Naive thymus-derived CD4-positive, alpha-beta T cell (primary cell): ENCODE results near the gene NDC80. TPM values are rescaled to one million over a fixed set of nuclear protein-coding genes. Genes with fewer than 3 reads are reported as not detected.

Experiments used
- ATAC-seq: fragments of 150-1000 bp; cut with Tn5 transposase; 2 replicates; pipeline ENCODE4 v1.10.0; 2021; ENCODE audit warnings: mild to moderate bottlenecking, moderate library complexity
- CTCF ChIA-PET: fragments of 350-600 bp; sonication (Branson Sonifier 250); formaldehyde crosslinking; loops from one replicate; lab custom pipeline; 2021; ENCODE audit warnings: antibody characterized with exemption; lab: Charles Lee
- POLR2A ChIA-PET: fragments of 350-600 bp; sonication (Branson Sonifier 250); formaldehyde crosslinking; loops from one replicate; lab custom pipeline; 2021; ENCODE audit warnings: antibody characterized with exemption, inconsistent platforms; lab: Charles Lee
- DNase-seq, 9 donors: peaks; one replicate each; pipeline versions ENCODE4 v3.0.0 to v3.0.0-alpha.2; 2020 to 2022; ENCODE audit warnings: mixed read lengths in 1 of 9
- H3K27ac ChIP-seq: one replicate; pipeline ENCODE4 v1.7.0; 2013; ENCODE audit warnings: mild to moderate bottlenecking, low read depth, low read length, moderate library complexity
- H3K27me3 ChIP-seq, 2 donors: one replicate each; pipeline ENCODE4 v1.7.0; 2013; ENCODE audit warnings: low read length in 2 of 2, mild to moderate bottlenecking in 2 of 2, moderate library complexity in 2 of 2; ENCODE audit not compliant: control insufficient read depth in 2 of 2, insufficient read depth in 2 of 2
- H3K36me3 ChIP-seq, 3 experiments: 1 replicate in 2 of 3; 2 replicates in 1 of 3; pipeline ENCODE4 v1.7.0; 2013; ENCODE audit warnings: low read length in 3 of 3, mild to moderate bottlenecking in 3 of 3, moderate library complexity in 1 of 3; ENCODE audit not compliant: insufficient read depth in 3 of 3, control insufficient read depth in 2 of 3
- H3K4me1 ChIP-seq, 2 donors: one replicate each; pipeline ENCODE4 v1.7.0; 2013; ENCODE audit warnings: low read length in 2 of 2, mild to moderate bottlenecking in 2 of 2, moderate library complexity in 1 of 2; ENCODE audit not compliant: control insufficient read depth in 2 of 2, insufficient read depth in 2 of 2
- H3K4me3 ChIP-seq: 2 replicates; pipeline ENCODE4 v1.7.0; 2013; ENCODE audit warnings: mild to moderate bottlenecking, low read length
- H3K9me3 ChIP-seq, 3 experiments: 1 replicate in 2 of 3; 2 replicates in 1 of 3; pipeline ENCODE4 v1.7.0; 2013; ENCODE audit warnings: low read length in 3 of 3; ENCODE audit not compliant: control insufficient read depth in 2 of 3
- H3K27ac Mint-ChIP-seq, 9 donors: one replicate each; pipeline ENCODE4 v1.8.0; 2020 to 2022; ENCODE audit warnings: mixed read lengths in 9 of 9, mild to moderate bottlenecking in 8 of 9, moderate library complexity in 5 of 9, inconsistent platforms in 2 of 9
- H3K27me3 Mint-ChIP-seq, 5 donors: one replicate each; pipeline ENCODE4 v1.8.0; 2021 to 2022; ENCODE audit warnings: mixed read lengths in 5 of 5, mild to moderate bottlenecking in 1 of 5
- H3K36me3 Mint-ChIP-seq, 5 donors: one replicate each; pipeline ENCODE4 v1.8.0; 2020 to 2022; ENCODE audit warnings: mixed read lengths in 5 of 5, mild to moderate bottlenecking in 3 of 5, inconsistent platforms in 1 of 5
- H3K4me1 Mint-ChIP-seq, 7 donors: one replicate each; pipeline ENCODE4 v1.8.0; 2020 to 2022; ENCODE audit warnings: mixed read lengths in 7 of 7, mild to moderate bottlenecking in 3 of 7, inconsistent platforms in 1 of 7
- H3K4me3 Mint-ChIP-seq, 10 donors: one replicate each; pipeline ENCODE4 v1.8.0; 2020 to 2022; ENCODE audit warnings: mild to moderate bottlenecking in 10 of 10, mixed read lengths in 10 of 10, moderate library complexity in 6 of 10, inconsistent platforms in 2 of 10
- H3K9me3 Mint-ChIP-seq, 11 donors: one replicate each; pipeline ENCODE4 v1.8.0; 2020 to 2022; ENCODE audit warnings: mixed read lengths in 11 of 11, mild to moderate bottlenecking in 4 of 11, inconsistent platforms in 1 of 11, moderate library complexity in 1 of 11
- intact Hi-C, 2 donors: fragments of 100-400 bp; cut with micrococcal nuclease; formaldehyde crosslinking; loops; one replicate each; pipeline ENCODE4 v1.15.1; 2023
- polyA plus RNA-seq, 2 donors: library from polyadenylated mRNA; unstranded; fragments of 300-500 nt; fragmentation: Illumina TruSeq; gene quantifications; one replicate each; pipeline ENCODE4 v1.2.3, GENCODE V29; 2021
- total RNA-seq, 6 experiments: library from RNA in 5 of 6; stranded (reverse) in 5 of 6; gene quantifications; 1 replicate in 5 of 6; 2 replicates in 1 of 6; pipeline ENCODE4 v1.2.3 and lab custom pipeline; 2021 to 2026

Gene NDC80
- total and polyA plus RNA-seq, 7 experiments from 2014 or later, result 1.3 to 53.6 (median 2.5) TPM

DNA sequence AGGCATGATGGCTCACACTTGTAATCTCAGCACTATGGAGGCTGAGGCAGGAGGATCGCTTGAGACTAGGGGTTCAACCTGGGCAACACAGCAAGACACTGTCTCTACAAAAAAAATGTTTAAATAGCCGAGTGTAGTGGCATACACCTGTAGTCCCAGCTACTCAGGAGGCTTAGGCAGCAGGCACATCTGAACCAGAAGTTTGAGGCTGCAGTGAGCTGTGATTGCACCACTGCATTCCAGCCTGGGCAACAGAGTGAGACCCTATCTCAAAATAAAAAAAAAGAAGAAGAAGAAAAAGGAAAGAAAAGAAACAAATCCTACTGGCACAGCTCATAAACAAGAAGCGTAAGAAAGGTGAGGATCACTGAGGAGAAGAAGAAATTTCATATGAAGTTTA is 19.9 kb upstream of the NDC80 start:
- ATAC-seq, result no peak
- peaks cover 4 to 18% (median 10%) of the 10 kb centered on the region in 3 experiments for H3K36me3 ChIP-seq
- H3K4me3 Mint-ChIP-seq, result no peak overlapping the region
- no peak for DNase-seq
- H3K36me3 Mint-ChIP-seq, result peaks cover 3 to 43% (median 27%) of the 10 kb centered on the region in 5 donors
- no peak overlapping the region for H3K4me3 ChIP-seq
- H3K27ac Mint-ChIP-seq, result peak overlapping the region in 7 of 9 donors; percentile 4 to 66 (median 56)
- H3K4me1 ChIP-seq, result no peaks in the 10 kb centered on the region
- no peaks in the 10 kb centered on the region for H3K27me3 Mint-ChIP-seq
- H3K9me3 ChIP-seq, result no peaks in the 10 kb centered on the region
- peaks cover 3 to 37% (median 25%) of the 10 kb centered on the region in 7 donors for H3K4me1 Mint-ChIP-seq
- ChIA-PET POLR2A (no interaction called here), CTCF (interaction anchor here (0.8 to 1.0 kb wide), 2 partner anchors 9 to 12 kb away, joined by 3 read pairs; no protein-coding TSS in a partner anchor)
- H3K9me3 Mint-ChIP-seq, result no peaks in the 10 kb centered on the region
- H3K27me3 ChIP-seq, result no peaks in the 10 kb centered on the region
- intact Hi-C loops, result no loop called here
- no peak overlapping the region for H3K27ac ChIP-seq

DNA sequence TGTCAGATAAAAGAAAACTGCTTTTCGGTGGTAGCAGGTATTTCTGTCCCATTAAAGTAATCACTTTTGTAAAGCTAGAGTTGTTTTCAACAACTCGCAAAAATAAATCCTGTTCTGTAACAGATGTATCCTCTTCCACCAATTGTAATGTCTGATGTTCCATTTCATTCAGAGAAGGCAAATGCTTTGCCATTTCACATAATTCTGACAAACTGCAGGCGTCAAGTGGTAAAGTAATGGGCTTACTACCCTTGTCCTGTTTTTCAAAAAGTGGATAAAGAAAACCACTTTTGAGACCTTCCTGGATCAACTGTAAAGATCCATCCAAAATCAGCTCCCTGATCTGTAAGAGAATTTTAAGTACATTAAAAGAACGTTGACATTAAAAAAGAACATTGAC is 16.7 kb upstream of the NDC80 start:
- H3K27me3 ChIP-seq, result no peaks in the 10 kb centered on the region
- no peaks in the 10 kb centered on the region for H3K4me1 ChIP-seq
- ATAC-seq (no peak), DNase-seq (no peak)
- intact Hi-C loops, result no loop called here
- Mint-ChIP-seq H3K4me1 (peaks cover 3 to 36% (median 27%) of the 10 kb centered on the region in 7 donors), H3K4me3 (no peak overlapping the region), H3K36me3 (peaks cover 5 to 43% (median 22%) of the 10 kb centered on the region in 5 donors), H3K27me3 (no peaks in the 10 kb centered on the region), H3K27ac (peak overlapping the region in 3 of 9 donors; percentile 20 to 49 (median 25)), H3K9me3 (no peaks in the 10 kb centered on the region)
- H3K9me3 ChIP-seq, result no peaks in the 10 kb centered on the region
- peaks cover 0 to 8% (median 4%) of the 10 kb centered on the region in 3 experiments for H3K36me3 ChIP-seq
- ChIA-PET CTCF (interaction anchor here (1.2 kb wide), 1 partner anchor 8 kb away, joined by 3 read pairs; no protein-coding TSS in a partner anchor), POLR2A (no interaction called here)
- H3K27ac ChIP-seq, result no peak overlapping the region
- H3K4me3 ChIP-seq, result no peak overlapping the region

DNA sequence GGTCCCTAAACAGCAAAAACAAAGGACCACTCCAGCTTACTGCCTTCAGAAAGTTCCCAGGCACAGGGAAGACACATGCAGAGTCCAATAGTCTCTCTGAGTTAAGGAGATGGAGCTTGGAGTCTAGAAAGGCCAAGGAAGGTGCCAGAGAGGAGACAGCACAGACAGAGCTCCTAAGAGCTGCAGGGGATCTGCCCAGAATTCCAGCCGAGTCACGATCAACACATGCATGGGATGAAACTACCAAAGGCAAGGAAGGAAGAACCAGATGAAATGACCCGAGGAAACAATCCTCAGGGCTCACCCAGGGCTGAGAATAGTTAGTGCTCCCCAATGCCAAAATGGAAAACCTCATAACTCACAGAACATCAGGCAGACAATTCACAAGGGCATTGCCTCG is 15.5 kb upstream of the NDC80 start:
- H3K27me3 Mint-ChIP-seq, result no peaks in the 10 kb centered on the region
- POLR2A ChIA-PET, result interaction anchor here (0.6 to 1.7 kb wide), 3 partner anchors 19 to 92 kb away, joined by 3 to 9 read pairs (median 4); no protein-coding TSS in a partner anchor
- Histone ChIP-seq H3K9me3 (no peaks in the 10 kb centered on the region), H3K4me1 (no peaks in the 10 kb centered on the region), H3K4me3 (no peak overlapping the region), H3K36me3 (peaks cover 0 to 8% (median 4%) of the 10 kb centered on the region in 3 experiments), H3K27me3 (no peaks in the 10 kb centered on the region), H3K27ac (no peak overlapping the region)
- no peak overlapping the region for H3K4me3 Mint-ChIP-seq
- ATAC-seq (no peak), DNase-seq (no peak)
- intact Hi-C loops, result no loop called here
- CTCF ChIA-PET, result interaction anchor here (0.6 to 1.3 kb wide), 3 partner anchors 8 to 23 kb away, joined by 3 to 7 read pairs (median 3); no protein-coding TSS in a partner anchor
- no peaks in the 10 kb centered on the region for H3K9me3 Mint-ChIP-seq
- H3K36me3 Mint-ChIP-seq, result peaks cover 5 to 34% (median 13%) of the 10 kb centered on the region in 5 donors
- peak overlapping the region in 1 of 9 donors; percentile 6 for H3K27ac Mint-ChIP-seq
- peaks cover 3 to 36% (median 27%) of the 10 kb centered on the region in 7 donors for H3K4me1 Mint-ChIP-seq

DNA sequence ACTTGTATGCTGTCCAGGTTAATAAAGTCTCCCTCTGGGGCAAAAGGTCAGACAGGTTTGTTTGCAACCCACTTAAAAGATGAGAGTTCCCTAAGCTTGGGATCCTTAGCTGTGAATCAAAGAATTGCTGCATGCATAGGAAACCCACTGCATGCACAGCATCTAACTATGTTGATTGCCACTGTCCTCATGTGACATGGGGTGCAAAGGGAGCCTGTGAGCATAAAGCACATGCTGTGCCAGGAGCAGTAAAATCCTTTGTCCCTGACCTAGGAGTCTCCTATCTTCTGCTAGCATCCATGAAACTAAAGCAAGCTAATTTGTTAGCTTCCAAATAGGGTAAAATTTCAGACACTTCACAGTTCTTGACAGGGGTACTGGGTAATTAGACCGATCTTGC is 13.8 kb upstream of the NDC80 start:
- H3K36me3 Mint-ChIP-seq, result peaks cover 5 to 39% (median 11%) of the 10 kb centered on the region in 5 donors
- CTCF ChIA-PET, result interaction anchor here (1.1 to 1.2 kb wide), 2 partner anchors 16 to 79 kb away, joined by 3 read pairs; no protein-coding TSS in a partner anchor
- no peak for ATAC-seq

DNA sequence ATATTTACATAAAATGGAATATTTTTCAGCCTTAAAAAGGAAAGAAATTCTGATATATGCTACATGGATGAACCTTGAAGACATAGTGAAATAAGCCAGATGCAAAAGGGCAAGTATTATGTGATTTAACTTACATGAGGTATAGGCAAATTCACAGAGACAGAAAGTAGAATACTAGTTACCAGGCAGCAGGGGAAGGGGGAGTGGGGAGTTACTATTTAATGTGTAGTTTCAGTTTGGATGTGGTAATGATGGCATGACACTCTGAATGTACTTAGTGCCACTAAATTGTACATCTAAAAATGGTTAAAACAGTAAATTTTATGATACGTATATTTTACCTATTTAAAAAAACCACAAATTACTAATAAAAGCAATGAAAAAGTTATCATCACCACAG is 12.1 kb upstream of the NDC80 start:
- POLR2A ChIA-PET, result no interaction called here
- H3K27me3 Mint-ChIP-seq, result no peaks in the 10 kb centered on the region

More for the DNA sequence above, 13.8 kb upstream of the NDC80 start:
- H3K27ac Mint-ChIP-seq, result no peak overlapping the region
- Histone ChIP-seq H3K4me3 (no peak overlapping the region), H3K27ac (no peak overlapping the region), H3K36me3 (peaks cover 3 to 8% (median 7%) of the 10 kb centered on the region in 3 experiments), H3K4me1 (no peaks in the 10 kb centered on the region), H3K27me3 (no peaks in the 10 kb centered on the region), H3K9me3 (no peaks in the 10 kb centered on the region)
- POLR2A ChIA-PET, result interaction anchor here (0.8 to 1.3 kb wide), 3 partner anchors 79 to 107 kb away, joined by 3 to 8 read pairs (median 5); partner anchors contain the start of gene SMCHD1
- DNase-seq, result no peak
- intact Hi-C loops, result no loop called here
- no peak overlapping the region for H3K4me3 Mint-ChIP-seq
- H3K27me3 Mint-ChIP-seq, result no peaks in the 10 kb centered on the region
- H3K4me1 Mint-ChIP-seq, result peaks cover 3 to 36% (median 27%) of the 10 kb centered on the region in 7 donors
- H3K9me3 Mint-ChIP-seq, result no peaks in the 10 kb centered on the region

DNA sequence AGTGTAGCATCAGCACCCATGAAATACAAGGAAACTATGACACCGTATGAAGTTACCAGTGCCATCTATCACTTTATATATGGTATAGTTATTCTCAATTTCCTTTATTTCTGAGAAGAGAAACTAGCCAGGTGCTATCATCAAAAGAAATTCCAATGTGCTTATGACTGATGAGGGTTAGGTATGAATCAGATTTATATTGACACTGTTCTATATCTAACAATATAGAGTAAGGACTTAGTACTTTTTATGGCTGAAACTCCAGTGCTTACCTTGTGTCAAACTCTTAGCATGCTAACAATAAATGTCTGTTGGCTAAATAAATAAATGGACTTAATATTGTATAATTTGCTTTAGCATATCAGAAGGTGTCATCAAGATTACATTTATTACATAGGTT is 7.0 kb upstream of the NDC80 start:
- ATAC-seq (no peak), DNase-seq (no peak)
- no peak overlapping the region for H3K4me3 Mint-ChIP-seq
- H3K4me1 Mint-ChIP-seq, result peaks cover 23 to 44% (median 34%) of the 10 kb centered on the region in 7 donors
- H3K27ac Mint-ChIP-seq, result peak overlapping the region in 1 of 9 donors; percentile 62
- no peak overlapping the region for H3K27ac ChIP-seq
- intact Hi-C loops, result no loop called here
- peaks cover 0 to 22% (median 9%) of the 10 kb centered on the region in 3 experiments for H3K36me3 ChIP-seq
- POLR2A ChIA-PET, result interaction anchor here (1.2 kb wide), 1 partner anchor 72 kb away, joined by 5 read pairs; no protein-coding TSS in a partner anchor
- no peaks in the 10 kb centered on the region for H3K9me3 Mint-ChIP-seq
- peaks cover 1 to 3% of the 10 kb centered on the region in 2 donors for H3K4me1 ChIP-seq
- H3K4me3 ChIP-seq, result no peak overlapping the region
- no peaks in the 10 kb centered on the region for H3K27me3 ChIP-seq
- no peaks in the 10 kb centered on the region for H3K27me3 Mint-ChIP-seq
- CTCF ChIA-PET, result no interaction called here
- H3K9me3 ChIP-seq, result no peaks in the 10 kb centered on the region
- H3K36me3 Mint-ChIP-seq, result peaks cover 4 to 43% (median 26%) of the 10 kb centered on the region in 5 donors

More for the DNA sequence above, 12.1 kb upstream of the NDC80 start:
- Mint-ChIP-seq H3K4me1 (peaks cover 3 to 32% (median 25%) of the 10 kb centered on the region in 7 donors), H3K36me3 (peaks cover 5 to 38% (median 15%) of the 10 kb centered on the region in 5 donors), H3K4me3 (no peak overlapping the region), H3K9me3 (no peaks in the 10 kb centered on the region), H3K27ac (no peak overlapping the region)
- no peaks in the 10 kb centered on the region for H3K4me1 ChIP-seq
- no peak overlapping the region for H3K4me3 ChIP-seq
- no peaks in the 10 kb centered on the region for H3K9me3 ChIP-seq
- intact Hi-C loops, result no loop called here
- CTCF ChIA-PET, result no interaction called here
- no peak for ATAC-seq
- H3K27ac ChIP-seq, result no peak overlapping the region
- H3K36me3 ChIP-seq, result peaks cover 0 to 11% (median 9%) of the 10 kb centered on the region in 3 experiments
- no peak for DNase-seq
- H3K27me3 ChIP-seq, result no peaks in the 10 kb centered on the region
